Uterus (tissue), 2 donors: ENCODE measurements around the gene ISG15.

Source experiments
- POLR2A ChIP-seq, 2 donors: fragments of 450-650 bp; IDR thresholded peaks; one replicate each; pipeline ENCODE4 v1.6.1; 2016; ENCODE audit warnings: antibody characterized with exemption in 2 of 2, mild to moderate bottlenecking in 1 of 2, moderate library complexity in 1 of 2
- TF ChIP-seq, protein P1 (sequence below), 4 experiments: fragments of 200-600 bp in 2 of 4; fragments of 450-650 bp in 2 of 4; sonication (generic) in 2 of 4; IDR thresholded peaks; one replicate each; pipeline ENCODE4 v1.5.1; 2016 to 2019; ENCODE audit warnings: antibody characterized with exemption in 4 of 4, mild to moderate bottlenecking in 2 of 4, moderate library complexity in 1 of 4

DNA sequence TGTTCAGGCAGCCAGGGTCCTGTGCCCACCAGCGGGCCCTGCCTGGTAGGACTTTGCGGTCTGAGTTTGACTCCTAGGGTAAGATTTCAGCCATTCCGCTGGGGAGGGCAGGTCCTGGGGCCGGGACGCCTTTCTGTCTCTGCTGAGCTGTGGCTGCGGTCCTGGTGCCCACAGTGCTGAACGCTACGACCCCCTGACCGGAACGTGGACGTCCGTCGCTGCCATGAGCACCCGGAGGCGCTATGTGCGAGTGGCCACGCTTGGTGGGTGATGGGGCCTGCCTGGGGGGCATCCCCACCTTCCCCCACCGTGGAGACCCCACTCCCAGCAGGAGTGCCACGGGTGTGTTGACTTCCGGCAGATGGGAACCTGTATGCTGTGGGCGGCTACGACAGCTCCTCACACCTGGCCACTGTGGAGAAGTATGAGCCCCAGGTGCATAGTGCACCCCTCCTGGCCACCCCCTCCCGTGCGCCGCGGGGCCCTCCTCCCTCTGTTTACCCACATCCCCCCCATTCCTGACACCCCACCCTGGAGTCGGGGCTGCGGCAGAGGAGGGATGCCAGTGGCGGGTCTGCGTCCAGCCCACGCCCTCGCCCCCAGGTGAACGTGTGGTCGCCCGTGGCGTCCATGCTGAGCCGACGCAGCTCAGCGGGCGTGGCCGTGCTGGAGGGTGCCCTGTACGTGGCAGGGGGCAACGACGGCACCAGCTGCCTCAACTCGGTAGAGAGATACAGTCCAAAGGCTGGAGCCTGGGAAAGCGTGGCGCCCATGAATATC, 49.4 kb upstream of the ISG15 start:
- no peak for TF ChIP-seq POLR2A (IDR thresholded peaks at IDR 0.05)
- TF ChIP-seq, protein P1, sequence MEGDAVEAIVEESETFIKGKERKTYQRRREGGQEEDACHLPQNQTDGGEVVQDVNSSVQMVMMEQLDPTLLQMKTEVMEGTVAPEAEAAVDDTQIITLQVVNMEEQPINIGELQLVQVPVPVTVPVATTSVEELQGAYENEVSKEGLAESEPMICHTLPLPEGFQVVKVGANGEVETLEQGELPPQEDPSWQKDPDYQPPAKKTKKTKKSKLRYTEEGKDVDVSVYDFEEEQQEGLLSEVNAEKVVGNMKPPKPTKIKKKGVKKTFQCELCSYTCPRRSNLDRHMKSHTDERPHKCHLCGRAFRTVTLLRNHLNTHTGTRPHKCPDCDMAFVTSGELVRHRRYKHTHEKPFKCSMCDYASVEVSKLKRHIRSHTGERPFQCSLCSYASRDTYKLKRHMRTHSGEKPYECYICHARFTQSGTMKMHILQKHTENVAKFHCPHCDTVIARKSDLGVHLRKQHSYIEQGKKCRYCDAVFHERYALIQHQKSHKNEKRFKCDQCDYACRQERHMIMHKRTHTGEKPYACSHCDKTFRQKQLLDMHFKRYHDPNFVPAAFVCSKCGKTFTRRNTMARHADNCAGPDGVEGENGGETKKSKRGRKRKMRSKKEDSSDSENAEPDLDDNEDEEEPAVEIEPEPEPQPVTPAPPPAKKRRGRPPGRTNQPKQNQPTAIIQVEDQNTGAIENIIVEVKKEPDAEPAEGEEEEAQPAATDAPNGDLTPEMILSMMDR (IDR thresholded peaks at IDR 0.05), result no peak
